Caco-2 (cell line): Measurements from ENCODE around the gene BCL7A. TPM values are rescaled to one million over a fixed set of nuclear protein-coding genes. Genes with fewer than 3 reads are reported as not detected.

Experiments
- BruUV-seq: library from RNA; stranded (reverse); fragments of 400-500 nt; replicated peaks from 2 replicates; lab custom pipeline; 2021; lab: Mats Ljungman, UMichigan
- CTCF ChIA-PET: fragments of 300-600 bp; sonication (Branson Sonifier 250); formaldehyde crosslinking; loops from one replicate; lab custom pipeline; 2022; ENCODE audit warnings: antibody characterized with exemption; lab: Charles Lee
- POLR2A ChIA-PET: fragments of 300-600 bp; sonication (Branson Sonifier 250); formaldehyde crosslinking; loops from one replicate; lab custom pipeline; 2022; ENCODE audit warnings: antibody characterized with exemption; lab: Charles Lee
- DNase-seq, 2 experiments: peaks; one replicate each; pipeline versions ENCODE4 v3.0.0 to v3.0.0-alpha.2; 2020 to 2022
- H3K27me3 ChIP-seq: replicated peaks from 2 replicates; pipeline ENCODE4 v1.6.0; 2011; ENCODE audit warnings: low read length; ENCODE audit not compliant: control insufficient read depth, insufficient read depth
- H3K36me3 ChIP-seq: 2 replicates; pipeline ENCODE4 v1.5.1; 2011; ENCODE audit warnings: low read length; ENCODE audit not compliant: control insufficient read depth, insufficient read depth
- H3K4me1 ChIP-seq: fragments of 250-450 bp; sonication (Bioruptor Pico); 2 replicates; pipeline ENCODE4 v1.5.1; 2020; ENCODE audit warnings: mild to moderate bottlenecking
- H3K4me3 ChIP-seq: 2 replicates; pipeline ENCODE4 v1.5.1; 2011; ENCODE audit warnings: low read depth, mild to moderate bottlenecking, control low read depth, low read length
- H3K9me3 ChIP-seq: fragments of 250-450 bp; sonication (Bioruptor Pico); 2 replicates; pipeline ENCODE4 v1.5.1; 2020; ENCODE audit warnings: mild to moderate bottlenecking, moderate library complexity
- H3K27ac Mint-ChIP-seq: one replicate; pipeline ENCODE4 v1.8.0; 2022; ENCODE audit warnings: mixed read lengths; ENCODE audit not compliant: unreplicated experiment
- H3K27me3 Mint-ChIP-seq: one replicate; pipeline ENCODE4 v1.8.0; 2022; ENCODE audit warnings: mixed read lengths; ENCODE audit not compliant: insufficient read depth, unreplicated experiment
- H3K36me3 Mint-ChIP-seq: one replicate; pipeline ENCODE4 v1.8.0; 2022; ENCODE audit warnings: mild to moderate bottlenecking, mixed read lengths; ENCODE audit not compliant: insufficient read depth, unreplicated experiment
- H3K4me1 Mint-ChIP-seq: one replicate; pipeline ENCODE4 v1.8.0; 2022; ENCODE audit warnings: low read depth, mixed read lengths; ENCODE audit not compliant: unreplicated experiment
- H3K4me3 Mint-ChIP-seq: one replicate; pipeline ENCODE4 v1.8.0; 2022; ENCODE audit warnings: mild to moderate bottlenecking, moderate library complexity, mixed read lengths; ENCODE audit not compliant: unreplicated experiment
- H3K9me3 Mint-ChIP-seq: one replicate; pipeline ENCODE4 v1.8.0; 2022; ENCODE audit warnings: mixed read lengths; ENCODE audit not compliant: unreplicated experiment
- intact Hi-C: fragments of 100-400 bp; cut with micrococcal nuclease; formaldehyde crosslinking; loops from one replicate; pipeline ENCODE4 v1.10.0; 2022; ENCODE audit not compliant: unreplicated experiment
- total RNA-seq: library from RNA; stranded (reverse); gene quantifications from 2 replicates; pipeline ENCODE4 v1.2.3, GENCODE V29; 2022
- TF ChIP-seq, protein P1 (sequence below), 2 experiments: fragments of 200-600 bp in 1 of 2; IDR thresholded peaks; 1 replicate in 1 of 2; 2 replicates in 1 of 2; pipeline versions ENCODE4 v1.5.1 to v1.8.0; 2011 to 2022; ENCODE audit warnings: antibody characterized with exemption in 1 of 2, control low read depth in 1 of 2, inconsistent platforms in 1 of 2, low read depth in 1 of 2, low read length in 1 of 2, mild to moderate bottlenecking in 1 of 2, moderate library complexity in 1 of 2; ENCODE audit not compliant: insufficient read depth in 1 of 2, severe bottlenecking in 1 of 2, unreplicated experiment in 1 of 2

BCL7A gene
- total RNA-seq, 1 experiment from 2014 or later: 15.5 TPM

DNA sequence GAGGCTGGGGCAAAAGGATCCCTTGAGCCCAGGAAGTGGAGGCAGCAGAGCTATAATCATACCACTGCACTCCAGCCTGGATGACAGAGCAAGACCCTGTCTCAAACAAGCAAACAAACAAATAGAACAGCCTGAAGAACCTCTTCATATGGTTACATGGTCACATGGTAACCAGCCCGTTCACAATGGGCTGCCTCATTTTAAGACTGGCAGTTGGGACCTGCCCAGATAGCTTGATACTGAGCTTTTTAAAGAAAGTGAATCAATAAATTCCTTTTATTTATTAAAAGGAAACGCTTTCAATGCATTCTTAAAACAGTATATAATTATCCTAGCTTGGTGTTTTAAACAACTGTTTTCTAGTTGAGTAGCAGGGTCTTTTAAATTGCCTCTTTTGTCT is 67.4 kb downstream of the BCL7A start:
- no peaks in the 10 kb centered on the region for H3K4me1 Mint-ChIP-seq
- no peaks in the 10 kb centered on the region for H3K9me3 ChIP-seq
- no peaks in the 10 kb centered on the region for H3K9me3 Mint-ChIP-seq
- intact Hi-C loops: no loop called here
- H3K27me3 Mint-ChIP-seq: no peaks in the 10 kb centered on the region
- H3K27me3 ChIP-seq: no peaks in the 10 kb centered on the region
- no peak for DNase-seq
- BruUV-seq: no TSS peak
- H3K36me3 ChIP-seq: no peaks in the 10 kb centered on the region; the same call in 1 of the 2 replicates
- peaks cover 9% of the 10 kb centered on the region; the same call in 1 of the 2 replicates for H3K4me1 ChIP-seq
- peaks cover 6% of the 10 kb centered on the region for H3K36me3 Mint-ChIP-seq
- TF ChIP-seq, protein P1, sequence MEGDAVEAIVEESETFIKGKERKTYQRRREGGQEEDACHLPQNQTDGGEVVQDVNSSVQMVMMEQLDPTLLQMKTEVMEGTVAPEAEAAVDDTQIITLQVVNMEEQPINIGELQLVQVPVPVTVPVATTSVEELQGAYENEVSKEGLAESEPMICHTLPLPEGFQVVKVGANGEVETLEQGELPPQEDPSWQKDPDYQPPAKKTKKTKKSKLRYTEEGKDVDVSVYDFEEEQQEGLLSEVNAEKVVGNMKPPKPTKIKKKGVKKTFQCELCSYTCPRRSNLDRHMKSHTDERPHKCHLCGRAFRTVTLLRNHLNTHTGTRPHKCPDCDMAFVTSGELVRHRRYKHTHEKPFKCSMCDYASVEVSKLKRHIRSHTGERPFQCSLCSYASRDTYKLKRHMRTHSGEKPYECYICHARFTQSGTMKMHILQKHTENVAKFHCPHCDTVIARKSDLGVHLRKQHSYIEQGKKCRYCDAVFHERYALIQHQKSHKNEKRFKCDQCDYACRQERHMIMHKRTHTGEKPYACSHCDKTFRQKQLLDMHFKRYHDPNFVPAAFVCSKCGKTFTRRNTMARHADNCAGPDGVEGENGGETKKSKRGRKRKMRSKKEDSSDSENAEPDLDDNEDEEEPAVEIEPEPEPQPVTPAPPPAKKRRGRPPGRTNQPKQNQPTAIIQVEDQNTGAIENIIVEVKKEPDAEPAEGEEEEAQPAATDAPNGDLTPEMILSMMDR (IDR thresholded peaks at IDR 0.05; ENCODE audit: insufficient read depth in 1 of 2, low read depth in 1 of 2, low read length in 1 of 2, severe bottlenecking in 1 of 2, unreplicated experiment in 1 of 2): no peak
- H3K27ac Mint-ChIP-seq: no peak overlapping the region
- ChIA-PET POLR2A (interaction anchor here (1.5 kb wide), 1 partner anchor 9 kb away, joined by 5 read pairs; no protein-coding TSS in a partner anchor), CTCF (no interaction called here)
- no peak overlapping the region for H3K4me3 ChIP-seq
- no peak overlapping the region for H3K4me3 Mint-ChIP-seq

DNA sequence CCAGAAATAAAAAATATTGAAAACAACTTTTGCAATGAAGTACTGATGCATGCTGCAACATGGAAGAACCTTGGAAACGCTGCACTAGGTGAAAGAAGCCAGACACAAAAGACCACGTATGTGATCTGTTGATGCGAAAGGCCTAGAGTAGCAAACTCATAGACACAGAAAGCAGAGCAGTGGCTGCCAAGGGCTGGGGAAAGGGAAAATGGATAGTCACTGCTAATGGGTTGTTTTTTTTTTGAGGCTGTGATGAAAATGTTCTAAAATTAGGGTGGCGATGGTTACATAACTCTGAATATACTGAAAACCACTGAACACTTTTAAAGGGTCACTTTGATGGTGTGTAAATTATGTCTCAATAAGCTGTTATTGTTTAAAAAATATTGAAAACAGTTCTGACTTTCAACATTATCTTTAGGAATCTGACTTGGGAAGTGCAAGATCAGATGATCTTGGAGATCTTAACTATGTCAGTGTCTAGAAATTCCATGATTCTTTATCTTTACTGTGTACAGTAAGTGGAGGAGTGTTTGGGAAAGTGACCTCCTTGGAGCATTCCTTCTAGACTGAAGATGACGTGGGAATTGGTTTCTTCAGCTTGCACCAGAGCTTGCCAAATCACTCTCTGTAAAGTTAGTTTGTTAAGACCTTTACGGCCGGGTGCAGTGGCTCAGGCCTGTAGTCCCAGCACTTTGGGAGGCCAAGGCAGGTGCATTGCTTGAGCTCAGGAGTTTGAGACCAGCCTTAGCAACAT is 69.3 kb downstream of the BCL7A start:
- Mint-ChIP-seq H3K4me1 (no peaks in the 10 kb centered on the region), H3K9me3 (no peaks in the 10 kb centered on the region), H3K27me3 (no peaks in the 10 kb centered on the region), H3K4me3 (no peak overlapping the region), H3K36me3 (no peaks in the 10 kb centered on the region), H3K27ac (peak overlapping the region; percentile 74)
- Histone ChIP-seq H3K9me3 (no peaks in the 10 kb centered on the region), H3K4me3 (no peak overlapping the region), H3K27me3 (no peaks in the 10 kb centered on the region), H3K36me3 (no peaks in the 10 kb centered on the region; the same call in 1 of the 2 replicates), H3K4me1 (peaks cover 9% of the 10 kb centered on the region; the same call in 1 of the 2 replicates)
- ChIA-PET CTCF (no interaction called here), POLR2A (no interaction called here)
- peak in 1 of 2 experiments; percentile 38 for DNase-seq
- TF ChIP-seq, protein P1 (IDR thresholded peaks at IDR 0.05; ENCODE audit: insufficient read depth in 1 of 2, low read depth in 1 of 2, low read length in 1 of 2, severe bottlenecking in 1 of 2, unreplicated experiment in 1 of 2): no peak
- intact Hi-C loops: no loop called here
- BruUV-seq: no TSS peak

DNA sequence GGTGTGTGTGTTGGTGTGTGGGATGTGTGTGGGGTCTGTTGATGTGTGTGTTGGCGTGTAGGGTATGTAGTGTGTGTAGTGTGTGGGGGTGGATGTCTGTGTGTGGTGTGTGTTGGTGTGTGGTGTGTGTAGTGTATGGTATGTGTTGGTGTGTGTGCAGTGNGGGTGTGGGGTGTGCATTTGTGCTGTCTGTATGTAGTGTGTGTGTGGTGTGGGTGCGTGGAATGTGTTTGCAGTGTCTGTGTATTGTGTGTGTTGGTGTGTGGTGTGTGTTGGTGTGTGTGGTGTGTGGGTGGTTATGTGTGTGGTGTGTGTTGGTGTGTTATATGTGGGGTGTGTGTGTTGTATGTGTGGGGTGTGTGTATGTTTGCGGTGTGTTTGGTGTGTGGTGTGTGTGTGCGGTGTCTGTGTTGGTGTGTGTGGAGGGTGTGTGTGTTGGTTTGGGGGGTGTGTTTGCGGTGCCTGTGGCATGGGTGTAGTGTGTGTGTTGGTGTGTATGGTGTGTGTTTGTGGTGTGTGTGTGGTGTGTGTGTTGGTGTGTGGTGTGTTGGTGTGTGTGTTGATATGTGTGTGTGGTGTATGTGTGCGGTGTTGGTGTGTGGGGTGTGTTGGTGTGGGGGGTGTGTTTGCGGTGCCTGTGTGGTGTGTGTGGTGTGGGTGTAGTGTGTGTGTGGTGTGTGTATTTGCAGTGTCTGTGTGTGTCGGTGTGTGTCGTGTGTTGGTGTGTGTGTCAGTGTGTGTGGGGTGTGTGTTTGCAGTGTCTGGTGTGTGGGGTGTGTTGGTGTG is 71.6 kb downstream of the BCL7A start:
- no TSS peak for BruUV-seq
- Mint-ChIP-seq H3K36me3 (peaks cover 6% of the 10 kb centered on the region), H3K4me1 (peaks cover 19% of the 10 kb centered on the region), H3K4me3 (no peak overlapping the region), H3K27ac (no peak overlapping the region), H3K27me3 (no peaks in the 10 kb centered on the region), H3K9me3 (no peaks in the 10 kb centered on the region)
- POLR2A ChIA-PET: no interaction called here
- no peak for DNase-seq
- H3K36me3 ChIP-seq: no peaks in the 10 kb centered on the region
- H3K27me3 ChIP-seq: no peaks in the 10 kb centered on the region
- TF ChIP-seq, protein P1 (IDR thresholded peaks at IDR 0.05; ENCODE audit: insufficient read depth in 1 of 2, low read depth in 1 of 2, low read length in 1 of 2, severe bottlenecking in 1 of 2, unreplicated experiment in 1 of 2): no peak
- no peak overlapping the region for H3K4me3 ChIP-seq
- H3K9me3 ChIP-seq: no peaks in the 10 kb centered on the region
- peaks cover 29% of the 10 kb centered on the region for H3K4me1 ChIP-seq
- CTCF ChIA-PET: no interaction called here
- intact Hi-C loops: no loop called here
